GM18868 (cell line): ENCODE data around the gene RGS6.

Experiments
- ATAC-seq: cut with Tn5 transposase; IDR thresholded peaks from one replicate; pipeline ENCODE4 v1.9.1; 2021; ENCODE audit warnings: mild to moderate bottlenecking, moderate library complexity; ENCODE audit not compliant: unreplicated experiment

Gene RGS6

GRCh38 chr14:72389200-72389599 lies 457.0 kb downstream of the RGS6 start:
- ATAC-seq, result no peak

- no peak for ATAC-seq
Observed at GRCh38 chr14:72401101-72401625, 468.9 kb downstream of the RGS6 start.

DNA sequence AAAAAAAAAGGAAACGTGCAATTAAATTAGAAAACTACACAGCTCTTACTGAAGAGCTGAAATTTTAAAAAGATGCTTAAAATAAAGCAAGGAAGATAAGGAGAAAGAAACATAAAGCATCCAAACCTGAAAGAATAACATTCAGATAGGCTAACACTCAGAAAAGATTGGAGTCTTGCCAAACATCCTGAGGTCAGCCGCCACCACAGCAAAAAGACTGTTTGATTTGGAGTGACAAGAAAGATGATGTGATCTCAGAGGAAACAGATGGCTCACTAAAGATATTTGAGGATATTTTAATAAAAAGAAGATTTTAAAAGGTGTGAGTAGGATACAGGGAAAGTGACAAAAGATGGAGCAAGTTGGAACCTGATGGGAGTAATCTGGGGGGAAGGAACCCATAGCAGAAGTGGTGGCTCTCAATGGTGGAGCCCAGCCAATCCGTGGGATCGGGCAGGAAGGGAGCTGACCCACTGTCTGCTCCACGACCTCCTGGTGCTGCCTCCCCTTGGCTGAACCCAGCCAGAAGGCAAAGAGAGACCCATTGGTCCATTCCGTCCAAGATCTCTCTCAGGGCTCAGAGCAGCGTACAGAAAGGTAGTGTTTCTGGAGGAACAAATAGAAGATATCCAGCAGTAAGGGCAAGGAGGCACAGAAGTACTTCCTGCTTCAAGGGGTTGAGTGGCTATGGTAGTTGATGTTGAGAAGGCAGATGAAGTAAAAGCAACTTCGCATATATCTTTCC lies 469.6 kb downstream of the RGS6 start:
- no peak for ATAC-seq

GRCh38 chr14:72402377-72402772 lies 470.1 kb downstream of the RGS6 start:
- no peak for ATAC-seq

GRCh38 chr14:72404106-72404774 lies 472.0 kb downstream of the RGS6 start:
- ATAC-seq, result no peak

DNA sequence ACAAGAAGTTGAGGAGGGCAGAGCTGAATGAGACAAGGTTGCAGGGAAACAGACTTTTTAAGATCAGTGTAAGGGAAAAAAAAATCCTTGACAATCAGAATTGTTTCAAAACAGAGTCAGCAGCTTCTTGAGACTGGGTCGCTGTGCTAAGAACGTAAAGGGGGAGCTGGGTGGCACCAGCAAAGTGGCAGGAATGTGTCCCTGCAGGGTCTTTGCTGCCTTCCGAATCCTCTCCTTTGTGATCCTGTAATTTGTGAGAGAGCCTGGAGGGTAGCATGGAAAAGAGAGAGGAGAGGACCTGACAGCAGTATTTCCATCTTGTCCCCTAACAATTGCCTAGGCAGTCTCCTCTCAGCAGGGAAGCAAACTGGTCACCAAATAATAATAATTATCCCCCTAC lies 472.8 kb downstream of the RGS6 start:
- ATAC-seq, result no peak

GRCh38 chr14:72408020-72408419 lies 475.8 kb downstream of the RGS6 start:
- ATAC-seq, result no peak

GRCh38 chr14:72409047-72409446 lies 476.8 kb downstream of the RGS6 start:
- ATAC-seq, result no peak

GRCh38 chr14:72416081-72416849 lies 484.0 kb downstream of the RGS6 start:
- ATAC-seq, result no peak

DNA sequence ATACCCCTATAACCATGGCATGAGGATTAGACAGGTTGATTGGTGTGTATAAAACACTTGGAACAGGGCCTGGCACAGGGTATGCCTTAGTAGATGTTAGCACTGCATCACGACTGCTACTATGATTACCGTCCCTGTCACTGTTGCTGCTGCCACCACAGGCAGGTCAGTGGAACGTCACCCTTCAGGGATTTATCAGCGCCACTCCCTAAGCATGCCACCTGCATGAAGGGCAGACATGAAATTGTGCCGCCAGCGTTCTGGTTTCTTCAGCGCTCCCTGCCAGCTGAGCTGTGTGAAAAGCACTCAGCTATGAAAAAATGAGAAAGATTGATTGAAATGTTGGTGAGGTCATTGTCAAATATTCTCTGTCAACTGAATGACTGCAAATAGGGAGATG lies 484.7 kb downstream of the RGS6 start:
- ATAC-seq, result no peak

DNA sequence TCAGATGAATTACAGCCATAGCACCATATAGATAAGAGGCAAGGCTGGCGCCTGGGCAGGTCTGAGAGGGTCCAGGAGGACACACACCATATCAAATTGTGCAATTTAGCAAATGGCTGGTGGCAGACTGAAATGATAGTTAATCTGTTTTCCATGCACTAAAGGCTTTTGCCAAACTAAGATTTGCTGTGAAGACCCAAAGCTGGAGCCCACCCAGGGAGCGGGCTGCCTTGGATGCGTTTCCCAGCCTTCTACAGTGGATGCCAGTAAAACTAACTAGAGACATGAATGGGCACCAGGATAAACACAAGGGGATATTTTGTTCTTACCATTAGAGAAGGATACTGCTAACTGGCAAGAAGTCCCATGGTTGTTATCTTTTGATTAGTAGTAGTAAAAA lies 486.6 kb downstream of the RGS6 start:
- ATAC-seq, result no peak

GRCh38 chr14:72419226-72419775 lies 487.1 kb downstream of the RGS6 start:
- ATAC-seq, result no peak

DNA sequence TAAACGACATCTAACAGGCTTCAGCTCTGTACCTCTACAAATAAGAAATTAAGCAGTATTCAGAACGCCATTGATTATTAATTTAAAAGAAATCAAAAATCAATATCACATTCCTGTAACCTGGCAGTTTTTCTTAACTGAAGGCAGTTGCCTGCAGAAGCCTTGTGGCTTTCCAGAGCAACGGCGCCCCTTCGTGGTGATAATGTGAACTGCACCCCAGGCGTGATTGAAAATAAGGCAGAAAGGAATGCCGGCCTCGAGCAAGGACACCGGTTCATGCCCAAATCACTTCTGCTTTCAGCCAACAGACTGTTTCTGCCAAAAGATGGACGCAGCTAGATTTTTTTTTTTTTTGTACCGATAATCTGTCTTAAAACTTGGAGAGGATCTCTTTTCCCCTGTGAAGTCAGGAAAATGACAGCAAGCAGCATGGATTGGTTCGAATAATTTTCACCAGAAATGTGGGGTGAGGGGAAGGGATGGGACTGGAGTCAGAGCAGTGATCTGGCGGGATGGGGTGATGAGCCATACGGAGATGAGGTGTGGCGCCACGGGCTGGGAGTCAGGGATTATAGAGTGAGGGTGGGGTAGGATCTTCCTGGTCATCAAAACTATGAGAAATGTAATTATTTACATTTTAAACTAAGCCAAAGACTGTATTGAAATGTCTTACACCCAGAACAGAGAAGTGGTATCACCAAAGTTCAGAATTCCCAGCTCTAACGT lies 488.7 kb downstream of the RGS6 start:
- no peak for ATAC-seq

DNA sequence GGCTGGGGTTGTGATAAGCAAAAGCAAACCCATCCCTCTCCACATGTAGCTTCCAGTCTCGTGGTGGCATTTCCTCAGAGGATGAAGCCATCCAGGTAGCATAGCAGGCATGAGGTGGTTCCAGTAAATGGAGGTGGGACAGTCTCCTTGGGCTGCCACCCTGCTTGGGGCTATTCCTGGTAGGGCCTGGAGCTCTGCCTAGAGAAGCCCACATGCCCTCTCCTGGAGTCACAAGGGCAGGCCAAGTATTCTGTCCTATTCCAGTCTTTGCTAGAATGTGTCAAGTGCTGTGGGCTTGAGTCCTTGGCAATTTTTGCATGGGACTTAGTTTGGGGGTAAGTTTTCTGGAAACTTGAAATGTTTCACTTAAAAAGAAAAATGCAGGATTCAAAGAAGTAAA lies 491.7 kb downstream of the RGS6 start:
- no peak for ATAC-seq

- no peak for ATAC-seq
Observed at GRCh38 chr14:72430457-72430856, 498.2 kb downstream of the RGS6 start.

DNA sequence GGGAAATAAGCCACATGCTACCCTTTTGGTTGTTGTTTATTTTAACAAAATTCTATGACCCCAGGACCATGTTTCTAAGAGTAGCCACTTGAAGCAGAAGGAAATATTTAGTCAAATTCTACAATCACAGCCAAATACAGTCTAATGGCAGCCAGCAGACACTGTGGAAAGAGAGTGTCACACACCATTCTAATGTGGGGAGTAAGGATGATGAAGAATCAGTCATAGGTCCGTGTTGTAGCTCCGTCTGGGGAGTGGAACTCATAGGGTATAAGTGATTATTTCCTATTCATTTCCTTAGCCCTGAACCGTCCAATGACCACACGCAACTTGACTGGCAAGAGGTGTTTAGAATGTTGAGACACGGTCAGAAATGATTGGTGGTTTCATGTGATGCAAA lies 500.5 kb downstream of the RGS6 start:
- no peak for ATAC-seq

- ATAC-seq, result no peak
Observed at GRCh38 chr14:72433511-72433910, 501.3 kb downstream of the RGS6 start.

DNA sequence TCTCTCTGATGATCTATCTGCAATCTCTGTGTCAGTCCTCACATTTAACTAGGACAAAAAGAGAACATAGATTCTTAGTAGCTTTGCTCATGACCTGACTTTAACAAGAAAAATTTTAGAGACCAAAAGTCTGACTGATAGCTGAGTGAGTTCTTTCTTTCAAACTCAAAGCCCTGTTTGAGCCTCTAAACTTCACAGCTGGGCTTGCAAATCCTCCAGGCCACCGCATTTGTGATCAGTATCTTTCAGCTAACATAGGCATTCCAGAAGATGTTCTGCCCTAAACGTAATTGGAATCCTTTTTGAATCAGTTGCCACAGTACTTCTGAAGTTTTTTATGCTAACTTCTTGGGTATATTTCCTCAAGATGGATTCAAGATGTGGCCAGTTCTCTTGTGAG lies 502.6 kb downstream of the RGS6 start:
- no peak for ATAC-seq

GRCh38 chr14:72439707-72440106 lies 507.5 kb downstream of the RGS6 start:
- ATAC-seq, result no peak

DNA sequence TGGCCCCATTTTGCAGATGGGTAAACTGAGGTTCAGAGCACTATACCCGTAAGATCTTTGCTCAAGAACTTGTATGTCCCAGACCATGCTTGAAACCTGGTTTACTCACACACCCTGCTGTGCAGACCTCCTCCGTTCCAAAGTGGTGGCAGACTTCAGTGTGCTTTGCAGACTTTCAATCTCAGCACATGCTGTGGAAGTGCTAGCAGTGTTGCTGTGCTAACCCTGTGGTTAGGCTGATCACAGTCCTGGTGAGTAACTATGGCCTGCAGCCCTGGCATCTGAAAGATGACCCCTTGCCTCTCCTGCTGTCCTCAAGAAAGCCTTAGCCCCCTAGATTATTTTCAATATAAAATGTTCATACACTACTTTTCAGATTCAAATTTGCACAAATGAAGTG lies 511.0 kb downstream of the RGS6 start:
- ATAC-seq, result no peak

- ATAC-seq, result no peak
Observed at GRCh38 chr14:72443991-72444441, 511.8 kb downstream of the RGS6 start.
